Coronary artery (tissue), 2 donors: ENCODE results near the gene ZBTB43.

Experiments used
- DNase-seq: peaks from one replicate; pipeline ENCODE4 v3.0.0-alpha.2; 2017; ENCODE audit warnings: low spot score
- H3K27ac ChIP-seq, 2 donors: fragments of 200-600 bp; sonication (generic); one replicate each; pipeline ENCODE4 v1.5.1; 2016 to 2019
- H3K4me3 ChIP-seq: fragments of 200-600 bp; sonication (generic); 2 replicates; pipeline ENCODE4 v1.5.1; 2016; ENCODE audit warnings: mild to moderate bottlenecking, moderate library complexity
- TF ChIP-seq, protein P1 (sequence below): fragments of 200-600 bp; sonication (generic); IDR thresholded peaks from one replicate; pipeline ENCODE4 v1.5.1; 2019; ENCODE audit warnings: antibody characterized with exemption

ZBTB43 gene

DNA sequence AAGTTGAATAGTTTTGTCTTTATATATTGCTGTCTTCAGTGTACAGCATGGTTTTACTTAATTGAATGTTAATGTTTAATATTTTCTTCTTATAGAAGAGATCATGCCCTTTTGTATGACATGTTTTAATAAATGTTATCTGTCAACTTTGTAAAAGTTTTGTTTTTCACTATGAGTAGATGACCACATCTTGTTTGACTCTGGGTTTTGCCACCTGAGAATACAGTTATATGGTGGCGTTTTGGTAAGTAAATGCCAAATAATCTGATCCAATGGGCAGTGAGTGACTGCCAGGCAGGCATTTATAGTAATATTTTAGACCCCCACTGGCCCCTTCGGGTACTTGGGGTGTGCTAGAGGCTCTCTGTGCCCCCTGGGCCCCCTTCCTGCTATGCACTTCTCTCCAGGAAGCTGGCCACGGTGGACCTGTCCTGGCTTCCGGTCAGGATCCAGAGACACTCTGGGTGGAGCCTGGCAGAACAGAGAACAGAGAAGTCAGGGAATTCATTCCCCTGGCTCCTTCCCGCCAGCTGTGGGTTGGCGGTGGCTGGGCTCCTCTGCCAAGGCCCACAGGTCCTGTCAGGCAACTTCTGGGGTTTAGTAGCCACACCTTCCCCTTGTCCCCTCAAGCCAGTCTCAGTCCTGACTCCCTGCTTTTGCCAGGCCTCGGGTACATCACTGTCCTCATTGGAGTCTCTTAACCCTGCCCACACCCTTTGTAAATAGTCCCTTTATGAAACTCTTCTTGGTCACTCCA is 33.4 kb downstream of the ZBTB43 start:
- Histone ChIP-seq H3K4me3 (no peak overlapping the region), H3K27ac (no peak overlapping the region)
- TF ChIP-seq, protein P1, sequence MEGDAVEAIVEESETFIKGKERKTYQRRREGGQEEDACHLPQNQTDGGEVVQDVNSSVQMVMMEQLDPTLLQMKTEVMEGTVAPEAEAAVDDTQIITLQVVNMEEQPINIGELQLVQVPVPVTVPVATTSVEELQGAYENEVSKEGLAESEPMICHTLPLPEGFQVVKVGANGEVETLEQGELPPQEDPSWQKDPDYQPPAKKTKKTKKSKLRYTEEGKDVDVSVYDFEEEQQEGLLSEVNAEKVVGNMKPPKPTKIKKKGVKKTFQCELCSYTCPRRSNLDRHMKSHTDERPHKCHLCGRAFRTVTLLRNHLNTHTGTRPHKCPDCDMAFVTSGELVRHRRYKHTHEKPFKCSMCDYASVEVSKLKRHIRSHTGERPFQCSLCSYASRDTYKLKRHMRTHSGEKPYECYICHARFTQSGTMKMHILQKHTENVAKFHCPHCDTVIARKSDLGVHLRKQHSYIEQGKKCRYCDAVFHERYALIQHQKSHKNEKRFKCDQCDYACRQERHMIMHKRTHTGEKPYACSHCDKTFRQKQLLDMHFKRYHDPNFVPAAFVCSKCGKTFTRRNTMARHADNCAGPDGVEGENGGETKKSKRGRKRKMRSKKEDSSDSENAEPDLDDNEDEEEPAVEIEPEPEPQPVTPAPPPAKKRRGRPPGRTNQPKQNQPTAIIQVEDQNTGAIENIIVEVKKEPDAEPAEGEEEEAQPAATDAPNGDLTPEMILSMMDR = no peak
- no peak for DNase-seq

- DNase-seq = no peak
- Histone ChIP-seq H3K4me3 (no peak overlapping the region), H3K27ac (no peak overlapping the region)
- TF ChIP-seq, protein P1 = no peak
Observed at GRCh38 chr9:126838895-126839294, 34.1 kb downstream of the ZBTB43 start.

DNA sequence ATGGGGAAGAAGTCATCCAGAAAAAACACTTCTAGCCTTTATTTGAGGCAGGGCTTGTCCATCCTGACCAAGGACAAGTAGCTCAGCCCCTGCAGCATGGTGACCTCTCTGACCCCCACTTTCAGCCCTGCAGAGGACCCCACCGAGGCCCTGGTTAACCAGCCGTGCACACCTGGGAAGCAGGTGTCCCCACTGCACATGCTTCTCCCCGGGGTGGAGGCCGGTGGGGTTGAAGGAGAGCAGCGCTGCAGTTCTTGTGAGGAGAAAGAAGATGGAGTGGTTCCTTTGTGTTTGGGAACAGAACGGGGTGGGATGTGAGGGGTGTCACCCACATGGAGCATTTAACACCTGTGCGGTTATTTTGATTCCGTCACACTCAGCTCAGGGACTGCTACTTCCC is 34.5 kb downstream of the ZBTB43 start:
- Histone ChIP-seq H3K4me3 (no peak overlapping the region), H3K27ac (no peak overlapping the region)
- TF ChIP-seq, protein P1 = no peak
- no peak for DNase-seq

GRCh38 chr9:126842220-126842842 is 37.5 kb downstream of the ZBTB43 start:
- H3K4me3 ChIP-seq = no peak overlapping the region
- no peak overlapping the region for H3K27ac ChIP-seq
- TF ChIP-seq, protein P1 = no peak
- DNase-seq = no peak

GRCh38 chr9:126842977-126843799 is 38.3 kb downstream of the ZBTB43 start:
- no peak for DNase-seq
- TF ChIP-seq, protein P1 = no peak
- Histone ChIP-seq H3K27ac (no peak overlapping the region), H3K4me3 (no peak overlapping the region)

- Histone ChIP-seq H3K27ac (no peak overlapping the region), H3K4me3 (no peak overlapping the region)
- TF ChIP-seq, protein P1 = no peak
- no peak for DNase-seq
Observed at GRCh38 chr9:126844085-126844484, 39.2 kb downstream of the ZBTB43 start.
